GM19193 (cell line): Measurements from ENCODE around the gene HOXC9.

ENCODE experiments used
- POLR2A ChIP-seq: IDR thresholded peaks from 4 replicates; pipeline ENCODE4 v1.6.1; 2011; ENCODE audit not compliant: insufficient read depth, insufficient read length; ENCODE audit errors: extremely low read depth

Gene HOXC9

GRCh38 chr12:53969588-53970259 lies 30.2 kb upstream of the HOXC9 start:
- no peak for TF ChIP-seq POLR2A

- TF ChIP-seq POLR2A, result no peak
These were observed 29.5 kb upstream of the HOXC9 start for GRCh38 chr12:53970451-53970850.

DNA sequence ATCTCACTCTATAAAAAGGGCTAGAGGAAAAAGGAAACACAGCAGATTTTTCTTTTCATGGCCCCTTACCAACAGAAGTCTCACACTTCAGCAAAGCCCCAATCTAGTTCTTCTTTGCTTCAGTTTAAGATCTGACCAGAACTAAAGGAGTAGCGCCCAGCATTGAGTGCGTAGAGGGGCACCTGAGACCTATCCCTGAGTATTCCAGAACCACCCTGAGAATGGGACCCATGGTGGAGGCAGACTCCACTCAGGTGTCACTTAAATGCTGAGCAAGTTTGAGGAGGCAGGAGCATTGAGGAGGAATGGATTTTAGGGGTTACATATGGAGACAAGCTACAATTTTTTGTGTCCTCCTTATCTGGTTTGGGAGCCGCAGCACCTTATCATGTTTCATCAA lies 28.8 kb upstream of the HOXC9 start:
- no peak for TF ChIP-seq POLR2A

DNA sequence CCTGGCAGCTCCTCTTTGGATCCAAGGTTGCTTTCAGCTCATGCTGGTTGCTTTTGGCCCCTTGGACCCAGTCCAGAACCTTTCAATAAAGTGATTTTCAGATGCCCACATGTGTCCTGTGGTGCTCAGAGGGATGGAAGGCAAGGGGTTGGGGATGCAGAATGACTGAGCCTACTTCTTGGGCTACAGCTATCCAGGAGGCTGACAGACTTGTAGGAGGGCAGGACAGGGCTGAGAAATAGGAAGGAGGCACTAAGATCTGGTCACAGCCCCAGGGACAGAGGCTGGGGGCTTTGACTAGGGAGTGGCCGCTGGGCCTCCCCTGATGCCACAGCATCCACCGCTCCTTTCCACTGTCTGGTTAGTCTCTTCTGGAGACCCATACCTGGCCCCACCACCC lies 28.3 kb upstream of the HOXC9 start:
- TF ChIP-seq POLR2A, result no peak

GRCh38 chr12:53972152-53972702 lies 27.7 kb upstream of the HOXC9 start:
- TF ChIP-seq POLR2A, result no peak

DNA sequence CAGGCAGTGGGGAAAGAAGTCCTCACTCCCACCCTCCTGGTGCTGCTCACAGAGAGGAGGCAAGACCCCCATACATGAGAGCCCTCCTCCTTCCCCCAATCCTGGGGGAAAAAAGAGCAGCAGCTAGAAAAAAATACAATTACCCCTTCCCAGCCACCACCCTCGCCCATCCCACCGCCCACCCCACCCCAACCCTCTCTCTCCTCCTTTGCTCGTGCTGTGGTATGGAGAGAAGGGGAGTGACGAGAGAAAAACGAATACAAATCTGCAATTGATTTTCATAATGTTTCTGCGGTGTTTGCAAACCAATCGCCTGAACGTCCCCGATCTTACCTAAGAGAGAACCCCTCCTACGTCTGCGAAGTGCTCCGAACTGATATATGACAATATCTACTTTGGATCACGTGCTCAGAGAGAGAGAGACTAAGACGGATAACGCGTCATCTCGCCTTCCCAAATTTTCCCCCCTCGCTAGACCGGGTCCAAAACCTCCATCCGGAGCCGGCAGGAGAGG lies 27.2 kb upstream of the HOXC9 start, which contains the start of gene HOXC11:
Gene HOXC11, plus strand, starts transcription at position 405 of the 514 bp plus-strand sequence. CDS start 116 bp downstream, outside the sequence.
- no peak for TF ChIP-seq POLR2A

- no peak for TF ChIP-seq POLR2A
These were observed 26.5 kb upstream of the HOXC9 start for GRCh38 chr12:53973236-53974042.

- TF ChIP-seq POLR2A, result no peak
These were observed 25.6 kb upstream of the HOXC9 start, which contains the start of gene HOTAIR for GRCh38 chr12:53974084-53975063. HOTAIR (minus strand) TSS chr12:53974954.

DNA sequence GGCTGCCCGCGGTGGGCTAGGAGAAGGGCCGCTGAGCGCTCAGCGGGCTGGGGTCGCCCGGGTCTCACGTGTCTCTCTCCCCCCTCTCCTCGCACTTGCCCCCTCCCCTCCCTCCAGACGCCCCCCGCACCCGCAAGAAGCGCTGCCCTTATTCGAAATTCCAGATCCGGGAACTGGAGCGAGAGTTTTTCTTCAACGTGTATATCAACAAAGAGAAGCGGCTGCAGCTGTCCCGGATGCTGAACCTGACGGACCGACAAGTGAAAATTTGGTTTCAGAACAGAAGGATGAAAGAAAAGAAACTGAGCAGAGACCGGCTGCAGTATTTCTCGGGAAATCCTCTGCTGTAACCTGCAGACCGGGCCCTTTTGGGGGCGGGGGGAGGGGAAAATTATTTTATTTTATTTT lies 24.9 kb upstream of the HOXC9 start:
- TF ChIP-seq POLR2A, result no peak

GRCh38 chr12:53975479-53976152 lies 24.3 kb upstream of the HOXC9 start:
- TF ChIP-seq POLR2A, result no peak

DNA sequence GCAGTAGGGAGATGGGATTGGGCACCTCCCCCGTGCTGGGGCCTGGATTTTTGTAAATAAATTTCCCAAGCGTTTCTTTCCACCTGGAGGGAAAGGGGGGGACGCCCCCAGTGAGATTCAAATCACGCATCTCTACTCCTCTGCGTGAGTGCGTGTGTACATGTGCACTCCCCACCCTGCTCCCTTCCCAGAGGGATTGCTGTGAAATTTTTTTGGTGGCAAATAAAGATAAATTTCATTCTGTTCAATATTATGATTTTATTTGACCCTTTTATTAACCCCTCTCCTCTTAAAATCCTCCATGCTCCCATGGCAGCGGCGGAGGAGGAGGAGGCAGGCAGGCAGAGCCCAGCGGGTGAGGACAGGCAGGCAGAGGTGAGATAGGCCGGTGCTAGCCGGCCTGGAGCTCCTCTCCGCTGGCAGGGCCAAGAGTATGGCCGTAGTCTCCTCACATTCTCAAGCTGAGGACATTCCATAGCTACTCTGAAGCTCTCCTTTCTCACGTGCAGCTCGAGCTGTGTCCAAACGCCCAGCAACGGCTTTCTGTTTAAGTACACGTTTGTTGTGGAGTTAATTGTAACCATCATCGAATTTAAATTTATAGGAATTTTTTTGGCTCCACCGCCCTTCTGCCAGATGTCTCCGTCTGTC lies 23.7 kb upstream of the HOXC9 start:
- TF ChIP-seq POLR2A, result no peak

DNA sequence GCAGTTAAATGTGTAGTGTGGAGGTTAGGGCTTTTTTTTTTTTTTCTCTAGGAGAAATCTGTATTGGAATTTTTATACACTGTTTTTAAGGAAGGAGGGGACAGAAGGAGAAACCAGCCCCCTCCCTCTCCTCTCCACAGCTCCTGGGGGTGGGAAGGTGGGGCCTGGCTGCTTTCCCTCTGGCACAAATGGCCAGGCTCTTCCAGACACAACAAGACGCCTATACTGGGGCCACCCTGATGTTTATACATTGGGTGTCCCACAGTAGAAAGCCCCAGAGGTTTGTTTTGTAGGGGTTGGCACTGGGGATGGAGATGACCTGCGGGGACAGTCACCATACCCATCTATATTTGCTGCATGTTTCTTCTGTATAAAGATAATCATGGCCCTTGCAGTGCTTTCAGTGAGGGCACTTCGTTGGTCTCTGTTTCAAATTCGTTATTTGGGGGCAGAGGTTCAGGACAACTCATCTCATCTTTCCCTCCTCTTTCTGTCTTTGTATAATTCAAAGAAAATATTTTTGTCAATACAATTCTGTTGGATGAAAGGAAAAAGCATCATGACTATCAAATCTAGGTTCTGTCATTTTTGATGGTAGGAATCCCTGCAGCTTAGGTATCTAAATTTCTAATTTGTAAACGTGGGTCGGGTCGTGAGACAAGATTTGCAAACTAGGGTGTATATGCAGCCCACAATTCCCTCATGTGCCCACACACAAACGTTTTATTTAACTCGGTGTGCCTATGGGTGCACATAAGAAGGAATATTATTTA lies 23.0 kb upstream of the HOXC9 start:
- TF ChIP-seq POLR2A, result no peak
